WTC11 (cell line): ENCODE measurements around the gene SYT15. TPM values are rescaled to one million over a fixed set of nuclear protein-coding genes. Genes with fewer than 3 reads are reported as not detected.

ENCODE experiments used
- ATAC-seq: fragments of 200-7000 bp; cut with Tn5 transposase; 2 replicates; pipeline ENCODE4 v1.10.0; 2021; ENCODE audit warnings: mild to moderate bottlenecking, moderate library complexity
- CTCF ChIA-PET: fragments of 300-600 bp; sonication (Branson Sonifier 250); formaldehyde crosslinking; loops from one replicate; lab custom pipeline; 2021; ENCODE audit warnings: antibody characterized with exemption; lab: Charles Lee
- POLR2A ChIA-PET: fragments of 350-600 bp; sonication (Branson Sonifier 250); formaldehyde crosslinking; loops from one replicate; lab custom pipeline; 2021; ENCODE audit warnings: antibody characterized with exemption; lab: Charles Lee
- DNase-seq: peaks from one replicate; pipeline ENCODE4 v3.0.0; 2021; ENCODE audit warnings: low spot score
- H3K27ac Mint-ChIP-seq: 2 replicates; pipeline ENCODE4 v1.8.0; 2021; ENCODE audit warnings: mixed read lengths
- H3K27me3 Mint-ChIP-seq: 2 replicates; pipeline ENCODE4 v1.8.0; 2021; ENCODE audit warnings: low read depth, mild to moderate bottlenecking, moderate library complexity, mixed read lengths
- H3K36me3 Mint-ChIP-seq: 2 replicates; pipeline ENCODE4 v1.8.0; 2021; ENCODE audit warnings: mixed read lengths
- H3K4me1 Mint-ChIP-seq: 2 replicates; pipeline ENCODE4 v1.8.0; 2022; ENCODE audit warnings: mixed read lengths
- H3K4me3 Mint-ChIP-seq: 2 replicates; pipeline ENCODE4 v1.8.0; 2021; ENCODE audit warnings: mild to moderate bottlenecking, moderate library complexity, mixed read lengths
- H3K9me3 Mint-ChIP-seq: 2 replicates; pipeline ENCODE4 v1.8.0; 2021; ENCODE audit warnings: mixed read lengths
- AR ChIP-seq: fragments of 250-450 bp; sonication (Bioruptor Pico); IDR thresholded peaks from 2 replicates; pipeline ENCODE4 v1.9.0; 2021; ENCODE audit warnings: mild to moderate bottlenecking
- ATF3 ChIP-seq: sonication (generic); formaldehyde crosslinking; conservative IDR thresholded peaks from 2 replicates; pipeline ENCODE4 v1.8.1; 2022; ENCODE audit warnings: mild to moderate bottlenecking, missing genetic modification reagents
- E2F1 ChIP-seq: sonication (generic); formaldehyde crosslinking; IDR thresholded peaks from 2 replicates; pipeline ENCODE4 v1.8.0; 2022; ENCODE audit warnings: mild to moderate bottlenecking, missing genetic modification reagents
- ESRRA ChIP-seq: sonication (generic); formaldehyde crosslinking; IDR thresholded peaks from 2 replicates; pipeline ENCODE4 v1.8.1; 2022; ENCODE audit warnings: mild to moderate bottlenecking, missing genetic modification reagents, borderline replicate concordance
- FOXJ3 ChIP-seq: sonication (generic); formaldehyde crosslinking; IDR thresholded peaks from 2 replicates; pipeline ENCODE4 v1.9.0; 2021; ENCODE audit warnings: missing genetic modification reagents, mild to moderate bottlenecking, borderline replicate concordance
- FOXP1 ChIP-seq: sonication (generic); formaldehyde crosslinking; IDR thresholded peaks from 2 replicates; pipeline ENCODE4 v1.8.0; 2022; ENCODE audit warnings: missing genetic modification reagents, mild to moderate bottlenecking, moderate library complexity, borderline replicate concordance
- HMGXB4 ChIP-seq: sonication (generic); formaldehyde crosslinking; IDR thresholded peaks from 2 replicates; pipeline ENCODE4 v1.8.1; 2023; ENCODE audit warnings: mild to moderate bottlenecking, moderate library complexity, missing genetic modification reagents
- IRF1 ChIP-seq: sonication (generic); formaldehyde crosslinking; IDR thresholded peaks from 2 replicates; pipeline ENCODE4 v1.8.0; 2023; ENCODE audit warnings: missing genetic modification reagents
- MYBL2 ChIP-seq: sonication (generic); formaldehyde crosslinking; IDR thresholded peaks from 2 replicates; pipeline ENCODE4 v1.8.1; 2023; ENCODE audit warnings: mild to moderate bottlenecking, moderate library complexity, missing genetic modification reagents
- NFE2L1 ChIP-seq: sonication (generic); formaldehyde crosslinking; IDR thresholded peaks from 2 replicates; pipeline ENCODE4 v1.8.1; 2023; ENCODE audit warnings: missing genetic modification reagents
- PREB ChIP-seq: sonication (generic); formaldehyde crosslinking; IDR thresholded peaks from 2 replicates; pipeline ENCODE4 v1.8.1; 2022; ENCODE audit warnings: mild to moderate bottlenecking, missing genetic modification reagents, moderate library complexity, borderline replicate concordance
- SMAD4 ChIP-seq: sonication (generic); formaldehyde crosslinking; IDR thresholded peaks from 2 replicates; pipeline ENCODE4 v1.8.0; 2022; ENCODE audit warnings: mild to moderate bottlenecking, missing genetic modification reagents
- TP53 ChIP-seq: sonication (generic); formaldehyde crosslinking; IDR thresholded peaks from 2 replicates; pipeline ENCODE4 v1.8.1; 2023; ENCODE audit warnings: mild to moderate bottlenecking, missing genetic modification reagents
- USF2 ChIP-seq: sonication (generic); formaldehyde crosslinking; IDR thresholded peaks from 2 replicates; pipeline ENCODE4 v1.8.1; 2023; ENCODE audit warnings: mild to moderate bottlenecking, missing genetic modification reagents, moderate library complexity
- ZBTB21 ChIP-seq: sonication (generic); formaldehyde crosslinking; IDR thresholded peaks from 2 replicates; pipeline ENCODE4 v1.8.1; 2023; ENCODE audit warnings: mild to moderate bottlenecking, missing genetic modification reagents, borderline replicate concordance
- ZNF121 ChIP-seq: sonication (generic); formaldehyde crosslinking; IDR thresholded peaks from 2 replicates; pipeline ENCODE4 v1.8.0; 2023; ENCODE audit warnings: missing genetic modification reagents
- ZNF219 ChIP-seq: sonication (generic); formaldehyde crosslinking; IDR thresholded peaks from 2 replicates; pipeline ENCODE4 v1.8.0; 2023; ENCODE audit warnings: missing genetic modification reagents, mild to moderate bottlenecking, borderline replicate concordance
- ZNF232 ChIP-seq: sonication (generic); formaldehyde crosslinking; IDR thresholded peaks from 2 replicates; pipeline ENCODE4 v1.8.0; 2022; ENCODE audit warnings: mild to moderate bottlenecking, missing genetic modification reagents
- ZNF281 ChIP-seq: sonication (generic); formaldehyde crosslinking; IDR thresholded peaks from 2 replicates; pipeline ENCODE4 v1.8.0; 2023; ENCODE audit warnings: mild to moderate bottlenecking, missing genetic modification reagents
- ZNF423 ChIP-seq: fragments of 250-450 bp; sonication (Bioruptor Pico); IDR thresholded peaks from 2 replicates; pipeline ENCODE4 v2.1.2; 2022; ENCODE audit warnings: mild to moderate bottlenecking, moderate library complexity
- total RNA-seq: library from RNA; stranded (reverse); gene quantifications from 3 replicates; pipeline ENCODE4 v1.2.3, GENCODE V29; 2021

Gene SYT15
- total RNA-seq, 1 experiment from 2014 or later, result 1.5 TPM

GRCh38 chr10:46537309-46537708, 41.6 kb upstream of the SYT15 start:
- ChIA-PET CTCF (interaction anchor here (4.7 kb wide), 1 partner anchor 309 kb away, joined by 18 read pairs; no protein-coding TSS in a partner anchor), POLR2A (no interaction called here)
- Mint-ChIP-seq H3K9me3 (no peaks in the 10 kb centered on the region), H3K4me1 (peaks cover 25% of the 10 kb centered on the region), H3K27me3 (peaks cover 9% of the 10 kb centered on the region), H3K4me3 (no peak overlapping the region), H3K27ac (no peak overlapping the region), H3K36me3 (no peaks in the 10 kb centered on the region)
- ATAC-seq, result no peak
- DNase-seq, result peak; percentile 28
- no peak for TF ChIP-seq ESRRA (CRISPR knock-in tag)
- TF ChIP-seq IRF1 (CRISPR knock-in tag), result no peak
- TF ChIP-seq ZNF423 (CRISPR knock-in tag), result 0 out of 2 replicates have a peak, but pooled peaks have one; percentile 29
- TF ChIP-seq USF2 (CRISPR knock-in tag), result no peak
- TF ChIP-seq ZNF232 (CRISPR knock-in tag), result no peak
- no peak for TF ChIP-seq AR (CRISPR knock-in tag)
- TF ChIP-seq HMGXB4 (CRISPR knock-in tag), result no peak

- no peaks in the 10 kb centered on the region for H3K36me3 Mint-ChIP-seq
- CTCF ChIA-PET, result interaction anchor here (4.7 kb wide), 1 partner anchor 310 kb away, joined by 18 read pairs; no protein-coding TSS in a partner anchor
- POLR2A ChIA-PET, result no interaction called here
- H3K27me3 Mint-ChIP-seq, result peaks cover 9% of the 10 kb centered on the region
- peaks cover 31% of the 10 kb centered on the region for H3K4me1 Mint-ChIP-seq
- H3K9me3 Mint-ChIP-seq, result no peaks in the 10 kb centered on the region
- H3K4me3 Mint-ChIP-seq, result no peak overlapping the region
- ATAC-seq (no peak), DNase-seq (peak; percentile 4)
- H3K27ac Mint-ChIP-seq, result no peak overlapping the region
- TF ChIP-seq ZNF281 (CRISPR knock-in tag) (no peak), TP53 (CRISPR knock-in tag) (no peak), FOXP1 (CRISPR knock-in tag) (no peak), ZNF121 (CRISPR knock-in tag) (no peak), PREB (CRISPR knock-in tag) (no peak), NFE2L1 (CRISPR knock-in tag) (no peak), ZBTB21 (CRISPR knock-in tag) (no peak), MYBL2 (no peak), E2F1 (CRISPR knock-in tag) (no peak), ATF3 (CRISPR knock-in tag) (no peak), ZNF219 (no peak), SMAD4 (no peak), FOXJ3 (no peak)
These were observed 40.8 kb upstream of the SYT15 start for GRCh38 chr10:46538155-46538554.
